Naive thymus-derived CD4-positive, alpha-beta T cell (primary cell): ENCODE results near the gene GSG1L. TPM values are rescaled to one million over a fixed set of nuclear protein-coding genes. Genes with fewer than 3 reads are reported as not detected.

Experiments
- ATAC-seq: fragments of 150-1000 bp; cut with Tn5 transposase; 2 replicates; pipeline ENCODE4 v1.10.0; 2021; ENCODE audit warnings: mild to moderate bottlenecking, moderate library complexity
- CTCF ChIA-PET: fragments of 350-600 bp; sonication (Branson Sonifier 250); formaldehyde crosslinking; loops from one replicate; lab custom pipeline; 2021; ENCODE audit warnings: antibody characterized with exemption; lab: Charles Lee
- POLR2A ChIA-PET: fragments of 350-600 bp; sonication (Branson Sonifier 250); formaldehyde crosslinking; loops from one replicate; lab custom pipeline; 2021; ENCODE audit warnings: antibody characterized with exemption, inconsistent platforms; lab: Charles Lee
- DNase-seq, 9 donors: peaks; one replicate each; pipeline versions ENCODE4 v3.0.0 to v3.0.0-alpha.2; 2020 to 2022; ENCODE audit warnings: mixed read lengths in 1 of 9
- H3K27ac ChIP-seq: one replicate; pipeline ENCODE4 v1.7.0; 2013; ENCODE audit warnings: mild to moderate bottlenecking, low read depth, low read length, moderate library complexity
- H3K27me3 ChIP-seq, 2 donors: one replicate each; pipeline ENCODE4 v1.7.0; 2013; ENCODE audit warnings: low read length in 2 of 2, mild to moderate bottlenecking in 2 of 2, moderate library complexity in 2 of 2; ENCODE audit not compliant: control insufficient read depth in 2 of 2, insufficient read depth in 2 of 2
- H3K36me3 ChIP-seq, 3 experiments: 1 replicate in 2 of 3; 2 replicates in 1 of 3; pipeline ENCODE4 v1.7.0; 2013; ENCODE audit warnings: low read length in 3 of 3, mild to moderate bottlenecking in 3 of 3, moderate library complexity in 1 of 3; ENCODE audit not compliant: insufficient read depth in 3 of 3, control insufficient read depth in 2 of 3
- H3K4me1 ChIP-seq, 2 donors: one replicate each; pipeline ENCODE4 v1.7.0; 2013; ENCODE audit warnings: low read length in 2 of 2, mild to moderate bottlenecking in 2 of 2, moderate library complexity in 1 of 2; ENCODE audit not compliant: control insufficient read depth in 2 of 2, insufficient read depth in 2 of 2
- H3K4me3 ChIP-seq: 2 replicates; pipeline ENCODE4 v1.7.0; 2013; ENCODE audit warnings: mild to moderate bottlenecking, low read length
- H3K9me3 ChIP-seq, 3 experiments: 1 replicate in 2 of 3; 2 replicates in 1 of 3; pipeline ENCODE4 v1.7.0; 2013; ENCODE audit warnings: low read length in 3 of 3; ENCODE audit not compliant: control insufficient read depth in 2 of 3
- H3K27ac Mint-ChIP-seq, 9 donors: one replicate each; pipeline ENCODE4 v1.8.0; 2020 to 2022; ENCODE audit warnings: mixed read lengths in 9 of 9, mild to moderate bottlenecking in 8 of 9, moderate library complexity in 5 of 9, inconsistent platforms in 2 of 9
- H3K27me3 Mint-ChIP-seq, 5 donors: one replicate each; pipeline ENCODE4 v1.8.0; 2021 to 2022; ENCODE audit warnings: mixed read lengths in 5 of 5, mild to moderate bottlenecking in 1 of 5
- H3K36me3 Mint-ChIP-seq, 5 donors: one replicate each; pipeline ENCODE4 v1.8.0; 2020 to 2022; ENCODE audit warnings: mixed read lengths in 5 of 5, mild to moderate bottlenecking in 3 of 5, inconsistent platforms in 1 of 5
- H3K4me1 Mint-ChIP-seq, 7 donors: one replicate each; pipeline ENCODE4 v1.8.0; 2020 to 2022; ENCODE audit warnings: mixed read lengths in 7 of 7, mild to moderate bottlenecking in 3 of 7, inconsistent platforms in 1 of 7
- H3K4me3 Mint-ChIP-seq, 10 donors: one replicate each; pipeline ENCODE4 v1.8.0; 2020 to 2022; ENCODE audit warnings: mild to moderate bottlenecking in 10 of 10, mixed read lengths in 10 of 10, moderate library complexity in 6 of 10, inconsistent platforms in 2 of 10
- H3K9me3 Mint-ChIP-seq, 11 donors: one replicate each; pipeline ENCODE4 v1.8.0; 2020 to 2022; ENCODE audit warnings: mixed read lengths in 11 of 11, mild to moderate bottlenecking in 4 of 11, inconsistent platforms in 1 of 11, moderate library complexity in 1 of 11
- intact Hi-C, 2 donors: fragments of 100-400 bp; cut with micrococcal nuclease; formaldehyde crosslinking; loops; one replicate each; pipeline ENCODE4 v1.15.1; 2023
- polyA plus RNA-seq, 2 donors: library from polyadenylated mRNA; unstranded; fragments of 300-500 nt; fragmentation: Illumina TruSeq; gene quantifications; one replicate each; pipeline ENCODE4 v1.2.3, GENCODE V29; 2021
- total RNA-seq, 6 experiments: library from RNA in 5 of 6; stranded (reverse) in 5 of 6; gene quantifications; 1 replicate in 5 of 6; 2 replicates in 1 of 6; pipeline ENCODE4 v1.2.3 and lab custom pipeline; 2021 to 2026

Gene GSG1L
- total and polyA plus RNA-seq, 7 experiments from 2014 or later: 0.10 TPM; not detected in 6

- ChIA-PET CTCF (no interaction called here), POLR2A (no interaction called here)
- ATAC-seq: no peak
- H3K36me3 ChIP-seq: no peaks in the 10 kb centered on the region
- Mint-ChIP-seq H3K27ac (peak overlapping the region in 1 of 9 donors; percentile 12), H3K4me1 (peaks cover 0 to 5% (median 0%) of the 10 kb centered on the region in 7 donors), H3K4me3 (no peak overlapping the region), H3K27me3 (peaks cover 0 to 41% (median 31%) of the 10 kb centered on the region in 5 donors), H3K9me3 (peaks cover 0 to 5% (median 0%) of the 10 kb centered on the region in 11 donors), H3K36me3 (peaks cover 0 to 4% (median 0%) of the 10 kb centered on the region in 5 donors)
- no peak for DNase-seq
- H3K9me3 ChIP-seq: peaks cover 0 to 3% (median 0%) of the 10 kb centered on the region in 3 experiments
- no peaks in the 10 kb centered on the region for H3K27me3 ChIP-seq
- intact Hi-C loops: no loop called here
- no peaks in the 10 kb centered on the region for H3K4me1 ChIP-seq
- no peak overlapping the region for H3K4me3 ChIP-seq
- H3K27ac ChIP-seq: no peak overlapping the region
Measured at GRCh38 chr16:27901956-27902355, 161.6 kb downstream of the GSG1L start.

DNA sequence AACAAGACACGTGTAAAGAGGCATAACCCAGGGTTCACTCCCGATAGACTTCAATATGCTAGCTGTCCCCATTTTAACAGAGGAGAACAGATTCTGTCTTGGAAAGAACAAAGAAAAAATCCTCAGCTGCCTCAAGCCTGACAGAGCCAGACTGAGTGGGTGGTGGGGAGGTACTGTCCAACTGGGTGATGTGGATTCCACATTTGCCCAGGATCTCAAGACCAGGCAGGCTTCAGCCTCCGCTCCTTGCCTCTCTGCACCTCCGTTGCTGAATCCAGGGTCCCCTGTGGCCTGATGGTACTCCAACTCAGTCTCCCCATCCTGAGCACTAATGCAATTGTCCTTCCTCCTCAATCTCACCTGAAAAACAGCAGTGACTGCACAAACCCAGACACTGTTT is 163.8 kb downstream of the GSG1L start:
- no peak overlapping the region for H3K27ac Mint-ChIP-seq
- ATAC-seq: no peak
- CTCF ChIA-PET: no interaction called here

DNA sequence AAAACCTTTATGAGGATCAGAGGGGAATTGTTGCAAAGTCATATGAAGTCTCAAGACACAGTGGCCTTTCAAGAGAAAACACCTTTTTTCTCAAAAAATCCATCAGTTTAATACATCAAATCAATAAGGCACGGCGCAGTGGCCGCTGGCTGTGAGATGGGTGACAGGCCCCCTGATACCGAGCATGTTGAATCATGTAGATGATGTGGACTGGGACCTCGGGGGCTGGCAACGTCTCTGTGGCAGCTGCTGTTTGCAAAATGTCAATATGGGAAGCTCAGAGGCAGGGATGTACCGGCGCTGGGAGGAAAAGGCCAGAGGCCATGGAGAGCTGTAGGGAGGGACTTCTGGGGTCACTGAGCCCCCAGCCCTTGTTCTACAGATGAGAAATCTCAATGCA is 169.1 kb downstream of the GSG1L start:
- Histone ChIP-seq H3K27me3 (no peaks in the 10 kb centered on the region), H3K36me3 (no peaks in the 10 kb centered on the region), H3K4me3 (no peak overlapping the region), H3K9me3 (no peaks in the 10 kb centered on the region), H3K27ac (no peak overlapping the region), H3K4me1 (no peaks in the 10 kb centered on the region)
- ChIA-PET CTCF (no interaction called here), POLR2A (no interaction called here)
- Mint-ChIP-seq H3K9me3 (peaks cover 0 to 9% (median 0%) of the 10 kb centered on the region in 11 donors), H3K27me3 (peaks cover 10 to 61% (median 38%) of the 10 kb centered on the region in 5 donors), H3K36me3 (peaks cover 0 to 4% (median 0%) of the 10 kb centered on the region in 5 donors), H3K27ac (peak overlapping the region in 1 of 9 donors; percentile 32), H3K4me1 (peaks cover 0 to 5% (median 0%) of the 10 kb centered on the region in 7 donors), H3K4me3 (no peak overlapping the region)
- intact Hi-C loops: no loop called here
- ATAC-seq (no peak), DNase-seq (no peak)

More for the DNA sequence above, 163.8 kb downstream of the GSG1L start:
- no peaks in the 10 kb centered on the region for H3K27me3 ChIP-seq
- H3K4me1 Mint-ChIP-seq: peaks cover 0 to 5% (median 0%) of the 10 kb centered on the region in 7 donors
- no peaks in the 10 kb centered on the region for H3K4me1 ChIP-seq
- no peak overlapping the region for H3K4me3 Mint-ChIP-seq
- no peaks in the 10 kb centered on the region for H3K36me3 ChIP-seq
- no peak for DNase-seq
- peaks cover 0 to 9% (median 0%) of the 10 kb centered on the region in 11 donors for H3K9me3 Mint-ChIP-seq
- peaks cover 0 to 49% (median 32%) of the 10 kb centered on the region in 5 donors for H3K27me3 Mint-ChIP-seq
- no peak overlapping the region for H3K27ac ChIP-seq
- H3K4me3 ChIP-seq: no peak overlapping the region
- POLR2A ChIA-PET: no interaction called here
- H3K36me3 Mint-ChIP-seq: peaks cover 0 to 4% (median 0%) of the 10 kb centered on the region in 5 donors
- H3K9me3 ChIP-seq: no peaks in the 10 kb centered on the region
- intact Hi-C loops: no loop called here

- Mint-ChIP-seq H3K27ac (no peak overlapping the region), H3K4me1 (no peaks in the 10 kb centered on the region), H3K36me3 (peaks cover 0 to 4% (median 0%) of the 10 kb centered on the region in 5 donors), H3K27me3 (peaks cover 10 to 57% (median 42%) of the 10 kb centered on the region in 5 donors), H3K9me3 (peaks cover 0 to 4% (median 0%) of the 10 kb centered on the region in 11 donors), H3K4me3 (no peak overlapping the region)
- ChIA-PET POLR2A (no interaction called here), CTCF (interaction anchor here (0.6 kb wide), 1 partner anchor 56 kb away, joined by 3 read pairs; no protein-coding TSS in a partner anchor)
- Histone ChIP-seq H3K27ac (no peak overlapping the region), H3K4me3 (no peak overlapping the region), H3K27me3 (no peaks in the 10 kb centered on the region), H3K4me1 (no peaks in the 10 kb centered on the region), H3K36me3 (no peaks in the 10 kb centered on the region), H3K9me3 (no peaks in the 10 kb centered on the region)
- no peak for ATAC-seq
- intact Hi-C loops: no loop called here
- no peak for DNase-seq
Measured at GRCh38 chr16:27892879-27893278, 170.6 kb downstream of the GSG1L start.

DNA sequence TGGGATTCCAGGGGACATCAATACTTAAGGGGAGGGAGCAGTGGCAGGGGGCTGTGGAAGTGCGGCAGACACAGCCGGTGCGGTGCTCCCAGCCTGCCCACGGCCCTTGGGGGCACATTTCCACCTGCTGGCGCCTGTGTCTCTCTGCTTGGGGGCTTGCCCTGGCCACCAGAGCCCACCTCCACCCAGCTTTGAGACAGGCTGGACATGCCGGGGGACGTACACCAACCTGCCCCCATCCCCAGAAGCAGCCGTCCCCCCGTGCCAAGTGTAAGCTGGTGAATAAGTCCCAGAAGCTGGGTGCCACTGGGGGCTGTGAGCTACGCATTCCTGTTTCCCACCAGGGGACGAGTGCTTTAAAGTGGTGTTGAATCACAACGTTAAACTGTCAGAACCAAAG is 172.6 kb downstream of the GSG1L start:
- CTCF ChIA-PET: no interaction called here
- peaks cover 0 to 4% (median 0%) of the 10 kb centered on the region in 11 donors for H3K9me3 Mint-ChIP-seq
- Histone ChIP-seq H3K9me3 (no peaks in the 10 kb centered on the region), H3K4me3 (no peak overlapping the region), H3K36me3 (no peaks in the 10 kb centered on the region), H3K4me1 (no peaks in the 10 kb centered on the region), H3K27me3 (no peaks in the 10 kb centered on the region), H3K27ac (no peak overlapping the region)
- H3K36me3 Mint-ChIP-seq: peaks cover 0 to 5% (median 0%) of the 10 kb centered on the region in 5 donors
- POLR2A ChIA-PET: no interaction called here
- DNase-seq: no peak
- H3K4me1 Mint-ChIP-seq: peaks cover 0 to 5% (median 0%) of the 10 kb centered on the region in 7 donors
- H3K27ac Mint-ChIP-seq: no peak overlapping the region
- intact Hi-C loops: no loop called here
- H3K4me3 Mint-ChIP-seq: no peak overlapping the region
- no peak for ATAC-seq
- H3K27me3 Mint-ChIP-seq: peaks cover 10 to 67% (median 59%) of the 10 kb centered on the region in 5 donors

- Histone ChIP-seq H3K27ac (no peak overlapping the region), H3K9me3 (no peaks in the 10 kb centered on the region), H3K36me3 (no peaks in the 10 kb centered on the region), H3K27me3 (no peaks in the 10 kb centered on the region), H3K4me3 (no peak overlapping the region), H3K4me1 (no peaks in the 10 kb centered on the region)
- DNase-seq (no peak), ATAC-seq (no peak)
- Mint-ChIP-seq H3K4me1 (peaks cover 0 to 5% (median 0%) of the 10 kb centered on the region in 7 donors), H3K27ac (peak overlapping the region in 1 of 9 donors; percentile 6), H3K4me3 (no peak overlapping the region), H3K36me3 (peaks cover 0 to 6% (median 0%) of the 10 kb centered on the region in 5 donors), H3K9me3 (peaks cover 0 to 4% (median 0%) of the 10 kb centered on the region in 11 donors), H3K27me3 (peaks cover 10 to 68% (median 58%) of the 10 kb centered on the region in 5 donors)
- POLR2A ChIA-PET: no interaction called here
- intact Hi-C loops: no loop called here
- CTCF ChIA-PET: interaction anchor here (0.6 kb wide), 1 partner anchor 12 kb away, joined by 3 read pairs; no protein-coding TSS in a partner anchor
Measured at GRCh38 chr16:27890006-27890405, 173.5 kb downstream of the GSG1L start.

DNA sequence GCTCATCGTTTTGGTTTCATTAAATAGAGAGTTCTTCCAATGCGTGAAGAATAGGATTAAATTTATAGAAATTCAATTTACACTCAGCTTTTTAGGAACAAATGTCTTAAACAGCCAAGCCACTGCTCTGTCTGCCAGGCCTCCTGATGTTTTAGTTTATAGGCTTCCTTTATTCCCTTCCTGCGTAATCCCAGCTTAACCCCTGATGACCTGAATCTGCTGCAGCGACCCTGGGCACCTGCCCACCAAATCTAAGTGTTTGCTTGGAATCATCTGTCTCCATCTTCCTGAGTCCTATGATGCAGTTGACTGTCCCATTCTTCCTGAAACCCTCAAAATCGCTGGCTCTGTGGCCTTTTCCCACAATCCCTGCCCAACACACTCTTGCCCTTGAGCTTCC is 179.9 kb downstream of the GSG1L start:
- peaks cover 0 to 27% (median 15%) of the 10 kb centered on the region in 11 donors for H3K9me3 Mint-ChIP-seq
- ATAC-seq (no peak), DNase-seq (no peak)
- peaks cover 0 to 20% (median 3%) of the 10 kb centered on the region in 5 donors for H3K36me3 Mint-ChIP-seq
- no peak overlapping the region for H3K27ac Mint-ChIP-seq
- peaks cover 0 to 5% (median 0%) of the 10 kb centered on the region in 7 donors for H3K4me1 Mint-ChIP-seq
- Histone ChIP-seq H3K4me1 (no peaks in the 10 kb centered on the region), H3K9me3 (no peaks in the 10 kb centered on the region), H3K27ac (no peak overlapping the region), H3K4me3 (no peak overlapping the region), H3K27me3 (no peaks in the 10 kb centered on the region), H3K36me3 (no peaks in the 10 kb centered on the region)
- H3K4me3 Mint-ChIP-seq: no peak overlapping the region
- ChIA-PET CTCF (no interaction called here), POLR2A (no interaction called here)
- H3K27me3 Mint-ChIP-seq: peaks cover 0 to 76% (median 52%) of the 10 kb centered on the region in 5 donors
- intact Hi-C loops: no loop called here
